ENCODE data around the gene CMIP.

Gene CMIP

GRCh38 chr16:81657224-81657623 lies 212.6 kb downstream of the CMIP start:
- no peak overlapping the region for H3K4me3 ChIP-seq (ENCODE audit: low read length)
- TF ChIP-seq, protein P1, sequence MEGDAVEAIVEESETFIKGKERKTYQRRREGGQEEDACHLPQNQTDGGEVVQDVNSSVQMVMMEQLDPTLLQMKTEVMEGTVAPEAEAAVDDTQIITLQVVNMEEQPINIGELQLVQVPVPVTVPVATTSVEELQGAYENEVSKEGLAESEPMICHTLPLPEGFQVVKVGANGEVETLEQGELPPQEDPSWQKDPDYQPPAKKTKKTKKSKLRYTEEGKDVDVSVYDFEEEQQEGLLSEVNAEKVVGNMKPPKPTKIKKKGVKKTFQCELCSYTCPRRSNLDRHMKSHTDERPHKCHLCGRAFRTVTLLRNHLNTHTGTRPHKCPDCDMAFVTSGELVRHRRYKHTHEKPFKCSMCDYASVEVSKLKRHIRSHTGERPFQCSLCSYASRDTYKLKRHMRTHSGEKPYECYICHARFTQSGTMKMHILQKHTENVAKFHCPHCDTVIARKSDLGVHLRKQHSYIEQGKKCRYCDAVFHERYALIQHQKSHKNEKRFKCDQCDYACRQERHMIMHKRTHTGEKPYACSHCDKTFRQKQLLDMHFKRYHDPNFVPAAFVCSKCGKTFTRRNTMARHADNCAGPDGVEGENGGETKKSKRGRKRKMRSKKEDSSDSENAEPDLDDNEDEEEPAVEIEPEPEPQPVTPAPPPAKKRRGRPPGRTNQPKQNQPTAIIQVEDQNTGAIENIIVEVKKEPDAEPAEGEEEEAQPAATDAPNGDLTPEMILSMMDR (IDR thresholded peaks at IDR 0.05; ENCODE audit: insufficient read depth, low read depth, low read length, missing control alignments): no peak
- no peak for DNase-seq (ENCODE audit: low read depth)

- TF ChIP-seq, protein P1 (IDR thresholded peaks at IDR 0.05; ENCODE audit: insufficient read depth, low read depth, low read length, missing control alignments): no peak
- DNase-seq (ENCODE audit: low read depth): no peak
- H3K4me3 ChIP-seq (ENCODE audit: low read length): no peak overlapping the region
Measured at GRCh38 chr16:81657781-81658180, 213.2 kb downstream of the CMIP start.

- TF ChIP-seq, protein P1 (IDR thresholded peaks at IDR 0.05; ENCODE audit: insufficient read depth, low read depth, low read length, missing control alignments): no peak
- DNase-seq (ENCODE audit: low read depth): no peak
- no peak overlapping the region for H3K4me3 ChIP-seq (ENCODE audit: low read length)
Measured at GRCh38 chr16:81658373-81658772, 213.8 kb downstream of the CMIP start.

DNA sequence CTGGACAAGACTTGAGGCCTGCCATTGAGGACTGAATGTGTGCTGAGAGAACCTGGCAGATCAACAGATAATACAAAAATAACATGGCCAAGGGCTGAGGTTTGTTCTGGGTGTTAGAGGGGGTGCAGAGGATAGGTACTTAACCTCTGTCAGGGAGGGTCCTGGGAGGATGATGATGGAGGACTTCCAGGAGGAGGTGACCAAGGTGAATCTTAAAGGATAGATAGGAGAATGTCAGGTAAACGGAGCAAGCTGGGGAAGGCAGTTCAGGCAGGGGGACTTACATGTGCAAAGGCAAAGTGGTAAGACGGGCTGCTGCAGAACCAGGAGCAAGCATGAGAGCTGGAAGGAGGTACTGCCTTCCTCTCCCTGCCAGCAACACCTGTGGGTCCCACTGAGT lies 214.6 kb downstream of the CMIP start:
- H3K4me3 ChIP-seq (ENCODE audit: low read length): no peak overlapping the region
- TF ChIP-seq, protein P1 (IDR thresholded peaks at IDR 0.05; ENCODE audit: insufficient read depth, low read depth, low read length, missing control alignments): no peak
- DNase-seq (ENCODE audit: low read depth): no peak

DNA sequence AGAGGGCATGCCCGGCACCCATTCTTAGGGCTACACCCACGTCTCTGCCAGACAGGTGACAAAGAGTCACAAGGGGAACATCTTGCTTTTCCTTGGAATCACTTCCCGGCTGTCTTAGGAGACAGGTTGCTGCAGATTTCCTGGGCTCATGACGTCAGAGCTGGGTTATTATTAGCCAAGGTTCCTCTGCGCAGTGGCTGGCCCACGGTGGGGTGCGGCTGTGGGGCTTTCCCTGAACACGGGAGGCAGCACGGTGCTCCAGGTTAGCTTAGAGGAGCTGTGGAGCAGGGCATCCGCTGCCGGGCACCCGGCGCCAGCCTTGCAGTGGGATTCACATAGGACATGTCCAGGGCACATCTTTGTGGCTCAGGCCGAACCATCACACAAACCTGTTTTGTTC lies 216.5 kb downstream of the CMIP start:
- TF ChIP-seq, protein P1 (IDR thresholded peaks at IDR 0.05; ENCODE audit: insufficient read depth, low read depth, low read length, missing control alignments): no peak
- peak; percentile 44 for DNase-seq (ENCODE audit: low read depth)
- no peak overlapping the region for H3K4me3 ChIP-seq (ENCODE audit: low read length)

- TF ChIP-seq, protein P1 (IDR thresholded peaks at IDR 0.05; ENCODE audit: insufficient read depth, low read depth, low read length, missing control alignments): no peak
- no peak overlapping the region for H3K4me3 ChIP-seq (ENCODE audit: low read length)
- DNase-seq (ENCODE audit: low read depth): no peak
Measured at GRCh38 chr16:81664153-81664552, 219.5 kb downstream of the CMIP start.

DNA sequence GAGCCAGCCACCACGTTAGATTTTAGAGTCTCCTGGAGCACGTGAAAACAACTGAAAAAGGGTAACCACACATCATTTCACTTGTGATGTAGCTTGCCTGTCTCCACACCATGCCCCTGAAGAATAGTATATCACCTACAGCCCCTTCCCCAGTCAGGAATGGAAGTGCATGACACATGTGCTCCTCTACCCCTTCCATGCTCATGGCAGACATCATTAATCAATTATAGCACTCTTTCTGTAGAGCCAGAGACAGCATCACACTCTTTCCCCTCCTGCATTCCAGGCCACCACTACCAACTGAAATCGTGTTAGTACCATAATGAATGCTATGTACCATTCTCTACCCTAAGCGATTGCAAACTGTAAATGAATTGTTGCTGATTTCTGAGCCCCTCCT lies 221.0 kb downstream of the CMIP start:
- no peak for DNase-seq (ENCODE audit: low read depth)
- TF ChIP-seq, protein P1 (IDR thresholded peaks at IDR 0.05; ENCODE audit: insufficient read depth, low read depth, low read length, missing control alignments): no peak
- no peak overlapping the region for H3K4me3 ChIP-seq (ENCODE audit: low read length)
